ENCODE data around the gene TBCD.

DNA sequence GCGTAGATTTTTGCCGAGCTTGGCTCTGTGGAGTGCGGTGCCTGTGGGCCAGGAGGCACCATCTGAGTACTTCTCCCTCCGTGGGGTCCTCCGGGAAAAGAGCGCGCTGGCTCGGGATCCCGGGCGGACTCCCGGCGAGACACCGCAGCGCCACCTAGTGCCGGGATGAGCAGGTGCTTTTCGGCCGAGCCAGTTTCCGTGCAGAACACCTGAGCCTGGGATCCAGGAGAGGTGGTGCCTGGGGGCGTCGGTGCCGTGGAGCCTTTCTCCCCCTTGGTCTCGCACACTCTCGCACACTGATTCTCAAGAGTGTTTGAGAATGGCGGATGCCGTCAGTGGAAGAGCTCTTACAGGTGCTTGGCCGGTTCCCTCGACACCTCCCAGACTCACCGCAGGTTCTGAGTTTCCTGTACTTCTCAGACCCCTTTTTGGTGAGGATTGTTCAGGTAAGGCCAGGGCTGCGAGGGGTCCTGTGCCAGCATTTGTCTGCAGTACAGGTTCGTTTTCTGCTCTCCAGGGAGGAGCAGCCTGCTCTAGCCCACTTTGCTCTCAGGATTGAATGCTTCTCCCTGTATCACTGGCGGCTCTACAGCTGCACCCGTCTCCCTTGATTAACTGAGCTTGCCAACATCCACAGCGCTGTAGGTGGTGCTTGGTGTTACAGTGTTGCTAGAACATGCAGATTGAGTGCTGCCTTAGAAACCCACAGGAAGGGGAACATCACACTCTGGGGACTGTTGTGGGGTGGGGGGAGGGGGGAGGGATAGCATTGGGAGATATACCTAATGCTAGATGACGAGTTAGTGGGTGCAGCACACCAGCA, 23.3 kb downstream of the TBCD start:
- TF ChIP-seq, protein P1, sequence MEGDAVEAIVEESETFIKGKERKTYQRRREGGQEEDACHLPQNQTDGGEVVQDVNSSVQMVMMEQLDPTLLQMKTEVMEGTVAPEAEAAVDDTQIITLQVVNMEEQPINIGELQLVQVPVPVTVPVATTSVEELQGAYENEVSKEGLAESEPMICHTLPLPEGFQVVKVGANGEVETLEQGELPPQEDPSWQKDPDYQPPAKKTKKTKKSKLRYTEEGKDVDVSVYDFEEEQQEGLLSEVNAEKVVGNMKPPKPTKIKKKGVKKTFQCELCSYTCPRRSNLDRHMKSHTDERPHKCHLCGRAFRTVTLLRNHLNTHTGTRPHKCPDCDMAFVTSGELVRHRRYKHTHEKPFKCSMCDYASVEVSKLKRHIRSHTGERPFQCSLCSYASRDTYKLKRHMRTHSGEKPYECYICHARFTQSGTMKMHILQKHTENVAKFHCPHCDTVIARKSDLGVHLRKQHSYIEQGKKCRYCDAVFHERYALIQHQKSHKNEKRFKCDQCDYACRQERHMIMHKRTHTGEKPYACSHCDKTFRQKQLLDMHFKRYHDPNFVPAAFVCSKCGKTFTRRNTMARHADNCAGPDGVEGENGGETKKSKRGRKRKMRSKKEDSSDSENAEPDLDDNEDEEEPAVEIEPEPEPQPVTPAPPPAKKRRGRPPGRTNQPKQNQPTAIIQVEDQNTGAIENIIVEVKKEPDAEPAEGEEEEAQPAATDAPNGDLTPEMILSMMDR (IDR thresholded peaks at IDR 0.05): peak; percentile 54 to 78 (median 72)
- no peak for TF ChIP-seq POLR2A (IDR thresholded peaks at IDR 0.05)
